Breast epithelium (tissue), 4 donors: ENCODE measurements around the gene CFHR2. TPM values are rescaled to one million over a fixed set of nuclear protein-coding genes. Genes with fewer than 3 reads are reported as not detected.
"Not testable (repeated sequence)": the region's sequence is repeated elsewhere in the genome, so short reads cannot be mapped to it uniquely, and the experiment has no call there.

Source experiments
- DNase-seq, 2 donors: peaks; one replicate each; pipeline ENCODE4 v3.0.0-alpha.2; 2019; ENCODE audit warnings: low spot score in 2 of 2
- H3K27ac ChIP-seq, 2 donors: fragments of 200-600 bp; sonication (generic) in 1 of 2; one replicate each; pipeline ENCODE4 v1.5.1; 2016 to 2019; ENCODE audit warnings: mild to moderate bottlenecking in 1 of 2
- H3K27me3 ChIP-seq, 2 donors: fragments of 200-600 bp; sonication (generic) in 1 of 2; one replicate each; pipeline versions ENCODE4 v1.5.1 to v1.6.0; 2017 to 2019; ENCODE audit warnings: control low read depth in 1 of 2, mild to moderate bottlenecking in 1 of 2
- H3K36me3 ChIP-seq: fragments of 200-600 bp; one replicate; pipeline ENCODE4 v1.5.1; 2019
- H3K4me1 ChIP-seq, 2 donors: fragments of 200-600 bp; sonication (generic); one replicate each; pipeline ENCODE4 v1.5.1; 2016 to 2019; ENCODE audit warnings: control low read depth in 1 of 2
- H3K4me3 ChIP-seq, 3 donors: fragments of 200-600 bp; sonication (generic); 1 replicate in 2 of 3; 2 replicates in 1 of 3; pipeline ENCODE4 v1.5.1; 2016 to 2019; ENCODE audit warnings: mild to moderate bottlenecking in 3 of 3, moderate library complexity in 2 of 3
- H3K9me3 ChIP-seq, 2 donors: fragments of 200-600 bp; sonication (generic) in 1 of 2; one replicate each; pipeline ENCODE4 v1.5.1; 2016 to 2019; ENCODE audit warnings: control low read depth in 1 of 2
- POLR2A ChIP-seq: fragments of 450-650 bp; IDR thresholded peaks from one replicate; pipeline ENCODE4 v1.6.1; 2016; ENCODE audit warnings: antibody characterized with exemption, mild to moderate bottlenecking, moderate library complexity
- POLR2AphosphoS5 ChIP-seq, 3 donors: sonication (generic); formaldehyde crosslinking; IDR thresholded peaks; one replicate each; pipeline ENCODE4 v1.6.1; 2017; ENCODE audit warnings: antibody characterized with exemption in 3 of 3
- intact Hi-C: fragments of 100-400 bp; cut with DNase I; formaldehyde crosslinking; loops from one replicate; pipeline ENCODE4 v1.15.1; 2023; ENCODE audit warnings: low total_unique reads
- total RNA-seq, 3 donors: library from RNA; depleted of rRNA; stranded (reverse); fragments of >200 nt; gene quantifications; one replicate each; pipeline ENCODE4 v1.1.0, GENCODE V29; 2016
- TF ChIP-seq, protein P1 (sequence below), 3 donors: fragments of 450-650 bp; IDR thresholded peaks; one replicate each; pipeline ENCODE4 v1.5.1; 2016 to 2017; ENCODE audit warnings: antibody characterized with exemption in 3 of 3, mild to moderate bottlenecking in 3 of 3, moderate library complexity in 3 of 3

The CFHR2 gene
- total RNA-seq, 3 donors from 2014 or later: not detected

DNA sequence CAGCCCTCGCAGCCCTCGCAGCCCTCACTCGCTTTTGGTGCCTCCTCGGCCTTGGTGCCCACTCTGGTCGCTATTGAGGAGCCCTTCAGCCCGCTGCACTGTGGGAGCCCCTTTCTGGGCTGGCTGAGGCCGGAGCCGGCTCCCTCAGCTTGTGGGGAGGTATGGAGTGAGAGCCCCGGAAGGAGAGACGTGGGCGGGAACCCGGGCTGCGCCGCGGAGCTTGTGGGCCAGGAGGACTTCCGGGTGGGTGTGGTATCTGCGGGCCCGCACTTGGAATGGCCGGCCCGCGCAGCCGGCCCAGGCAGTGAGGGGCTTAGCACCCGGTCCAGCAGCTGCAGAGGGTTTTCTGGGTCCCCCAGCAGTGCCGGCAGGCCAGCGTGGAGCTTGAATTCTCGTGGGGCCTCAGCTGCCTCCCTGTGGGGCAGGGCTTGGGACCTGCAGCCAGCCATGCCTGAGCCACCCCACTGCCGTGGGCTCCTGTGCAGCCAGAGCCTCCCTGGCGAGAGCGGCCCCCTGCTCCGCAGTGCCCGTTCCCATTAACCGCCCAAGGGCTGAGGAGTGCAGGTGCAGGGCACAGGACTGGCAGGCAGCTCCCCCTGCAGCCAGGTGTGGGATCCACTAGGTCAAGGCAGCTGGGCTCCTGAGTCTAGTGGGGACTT is 9.9 kb upstream of the CFHR2 start:
- H3K4me3 ChIP-seq: no peak overlapping the region
- no peak for DNase-seq
- intact Hi-C loops: no loop called here

DNA sequence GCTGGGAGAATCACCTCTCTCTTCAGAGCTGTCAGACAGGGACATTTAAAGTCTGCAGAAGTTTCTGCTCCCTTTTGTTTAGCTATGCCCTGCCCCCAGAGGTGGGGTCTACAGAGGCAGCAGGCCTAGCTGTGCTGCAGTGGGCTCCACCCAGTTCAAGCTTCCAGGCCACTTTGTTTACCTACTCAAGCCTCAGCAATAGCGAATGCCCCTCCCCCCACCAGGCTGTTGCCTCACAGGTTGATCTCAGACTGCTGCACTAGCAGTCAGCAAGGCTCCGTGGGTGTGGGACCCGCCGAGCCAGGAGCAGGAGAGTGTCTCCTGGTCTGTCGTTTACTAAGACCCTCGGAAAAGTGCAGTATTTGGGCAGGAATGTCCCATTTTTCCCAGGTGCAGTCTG is 2.1 kb upstream of the CFHR2 start:
- H3K27ac ChIP-seq, H3K4me3 ChIP-seq, intact Hi-C loops, DNase-seq, H3K4me1 ChIP-seq, H3K36me3 ChIP-seq, H3K27me3 ChIP-seq, H3K9me3 ChIP-seq: not testable (repeated sequence)

More for the DNA sequence above, 9.9 kb upstream of the CFHR2 start:
- H3K27ac ChIP-seq: no peak overlapping the region
- no peaks in the 10 kb centered on the region for H3K36me3 ChIP-seq
- TF ChIP-seq POLR2AphosphoS5 (IDR thresholded peaks at IDR 0.05) (no peak), POLR2A (no peak)
- TF ChIP-seq, protein P1, sequence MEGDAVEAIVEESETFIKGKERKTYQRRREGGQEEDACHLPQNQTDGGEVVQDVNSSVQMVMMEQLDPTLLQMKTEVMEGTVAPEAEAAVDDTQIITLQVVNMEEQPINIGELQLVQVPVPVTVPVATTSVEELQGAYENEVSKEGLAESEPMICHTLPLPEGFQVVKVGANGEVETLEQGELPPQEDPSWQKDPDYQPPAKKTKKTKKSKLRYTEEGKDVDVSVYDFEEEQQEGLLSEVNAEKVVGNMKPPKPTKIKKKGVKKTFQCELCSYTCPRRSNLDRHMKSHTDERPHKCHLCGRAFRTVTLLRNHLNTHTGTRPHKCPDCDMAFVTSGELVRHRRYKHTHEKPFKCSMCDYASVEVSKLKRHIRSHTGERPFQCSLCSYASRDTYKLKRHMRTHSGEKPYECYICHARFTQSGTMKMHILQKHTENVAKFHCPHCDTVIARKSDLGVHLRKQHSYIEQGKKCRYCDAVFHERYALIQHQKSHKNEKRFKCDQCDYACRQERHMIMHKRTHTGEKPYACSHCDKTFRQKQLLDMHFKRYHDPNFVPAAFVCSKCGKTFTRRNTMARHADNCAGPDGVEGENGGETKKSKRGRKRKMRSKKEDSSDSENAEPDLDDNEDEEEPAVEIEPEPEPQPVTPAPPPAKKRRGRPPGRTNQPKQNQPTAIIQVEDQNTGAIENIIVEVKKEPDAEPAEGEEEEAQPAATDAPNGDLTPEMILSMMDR (IDR thresholded peaks at IDR 0.05): no peak
- H3K9me3 ChIP-seq: no peaks in the 10 kb centered on the region
- no peaks in the 10 kb centered on the region for H3K27me3 ChIP-seq
- no peaks in the 10 kb centered on the region for H3K4me1 ChIP-seq

DNA sequence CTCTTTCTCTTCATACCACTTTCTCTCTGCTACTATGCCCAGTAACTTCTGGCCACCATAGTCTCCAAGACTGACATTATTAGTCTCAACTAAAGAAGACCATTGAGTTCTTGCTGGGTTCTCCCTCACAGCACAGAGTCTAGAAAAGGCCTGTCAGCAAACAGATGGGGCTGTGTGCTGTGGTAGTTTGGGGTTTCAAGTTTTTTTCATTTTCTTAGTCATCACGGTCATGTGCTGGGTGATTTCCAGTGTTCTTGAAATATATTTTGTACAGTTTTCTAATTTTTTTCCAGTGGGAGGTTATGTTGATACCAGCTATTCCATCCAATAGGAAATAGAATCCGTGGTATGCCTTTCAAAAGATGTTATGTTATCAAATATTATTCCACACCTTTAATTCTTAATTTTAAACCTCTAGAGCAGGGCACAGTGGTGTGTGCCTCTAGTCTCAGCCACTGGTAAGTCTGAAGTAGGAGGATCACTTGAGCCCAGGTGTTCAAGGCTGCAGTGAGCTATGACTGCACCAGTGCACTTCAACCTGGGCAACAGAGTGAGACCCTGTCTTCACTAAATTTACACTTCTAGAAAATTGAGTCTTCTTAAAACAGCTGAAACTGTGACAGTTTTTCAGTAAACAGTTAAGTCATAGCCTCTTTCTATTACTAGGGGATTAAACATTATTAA is 8.3 kb downstream of the CFHR2 start:
- Histone ChIP-seq H3K4me3 (no peak overlapping the region), H3K36me3 (no peaks in the 10 kb centered on the region), H3K27ac (no peak overlapping the region), H3K4me1 (no peaks in the 10 kb centered on the region), H3K27me3 (no peaks in the 10 kb centered on the region), H3K9me3 (peaks cover 0 to 4% of the 10 kb centered on the region in 2 donors)
- intact Hi-C loops: no loop called here
- TF ChIP-seq POLR2A (no peak), POLR2AphosphoS5 (IDR thresholded peaks at IDR 0.05) (no peak)
- TF ChIP-seq, protein P1 (IDR thresholded peaks at IDR 0.05): no peak
- no peak for DNase-seq

DNA sequence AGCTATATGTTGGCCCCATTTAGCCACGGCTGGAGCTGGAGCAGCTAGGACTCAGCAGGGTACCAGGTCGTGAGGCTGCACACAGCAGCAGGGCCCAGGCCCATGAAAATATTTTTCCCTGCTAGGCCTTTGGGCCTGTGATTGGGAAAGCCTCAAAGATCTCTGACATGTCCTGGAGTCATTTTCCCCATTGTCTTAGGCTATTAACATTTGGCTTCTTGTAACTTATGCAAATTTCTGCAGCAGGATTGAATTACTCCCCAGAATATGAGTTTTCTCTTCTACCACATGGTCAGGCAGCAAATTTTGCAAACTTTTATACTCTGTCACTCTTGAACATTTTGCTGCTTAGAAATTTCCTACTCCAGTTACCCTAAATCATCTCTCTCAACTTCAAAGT is 11.2 kb downstream of the CFHR2 start:
- TF ChIP-seq POLR2A: no peak
- TF ChIP-seq, protein P1 (IDR thresholded peaks at IDR 0.05): no peak
- TF ChIP-seq POLR2AphosphoS5 (IDR thresholded peaks at IDR 0.05): no peak
- H3K36me3 ChIP-seq: no peaks in the 10 kb centered on the region
- no peak overlapping the region for H3K4me3 ChIP-seq
- intact Hi-C loops: no loop called here
- H3K27me3 ChIP-seq: no peaks in the 10 kb centered on the region
- H3K9me3 ChIP-seq: peaks cover 0 to 4% of the 10 kb centered on the region in 2 donors
- no peak overlapping the region for H3K27ac ChIP-seq
- no peak for DNase-seq
- H3K4me1 ChIP-seq: no peaks in the 10 kb centered on the region

DNA sequence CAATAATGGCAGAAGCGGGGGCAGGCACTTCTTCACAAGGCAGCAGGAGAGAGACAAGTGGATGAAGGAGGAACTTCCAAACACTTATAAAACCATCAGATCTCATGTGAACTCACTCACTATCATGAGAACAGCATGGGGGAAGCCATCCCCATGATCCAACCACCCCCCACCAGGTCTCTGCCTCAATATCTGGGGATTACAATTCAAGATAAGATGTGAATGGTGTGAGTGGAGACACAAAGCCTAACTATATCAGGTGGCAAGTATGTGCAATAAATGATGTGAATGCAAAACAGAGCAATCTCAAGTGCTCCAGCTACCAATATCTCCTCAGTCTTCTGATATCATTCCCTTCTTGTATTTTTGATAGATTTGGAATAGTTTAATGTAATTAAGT is 12.4 kb downstream of the CFHR2 start:
- Histone ChIP-seq H3K4me3 (no peak overlapping the region), H3K36me3 (no peaks in the 10 kb centered on the region), H3K27me3 (no peaks in the 10 kb centered on the region), H3K9me3 (peaks cover 0 to 4% of the 10 kb centered on the region in 2 donors), H3K27ac (no peak overlapping the region), H3K4me1 (no peaks in the 10 kb centered on the region)
- TF ChIP-seq POLR2AphosphoS5 (IDR thresholded peaks at IDR 0.05) (no peak), POLR2A (no peak)
- intact Hi-C loops: no loop called here
- DNase-seq: no peak

DNA sequence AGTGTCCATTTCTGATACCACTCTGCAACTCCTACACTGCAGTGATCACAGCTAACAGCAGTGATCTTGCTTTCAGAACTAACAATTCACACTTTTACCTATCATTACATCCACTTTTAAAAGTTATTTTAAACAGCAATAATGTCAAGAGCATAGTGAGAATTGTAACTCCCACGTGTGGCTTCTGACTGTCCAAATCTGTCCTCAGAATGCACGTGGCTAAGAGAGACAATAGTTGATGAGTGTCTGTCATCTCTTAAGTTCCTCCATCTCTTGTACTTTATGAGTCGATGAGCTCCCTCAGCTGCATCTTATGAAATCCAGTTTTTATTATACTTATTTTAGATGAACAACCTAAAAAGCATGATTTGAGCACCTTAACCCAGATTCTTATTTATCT is 17.3 kb downstream of the CFHR2 start:
- H3K4me3 ChIP-seq: no peak overlapping the region
- peaks cover 0 to 3% of the 10 kb centered on the region in 2 donors for H3K9me3 ChIP-seq
- H3K36me3 ChIP-seq: no peaks in the 10 kb centered on the region
- no peaks in the 10 kb centered on the region for H3K27me3 ChIP-seq
- H3K4me1 ChIP-seq: no peaks in the 10 kb centered on the region
- TF ChIP-seq, protein P1 (IDR thresholded peaks at IDR 0.05): no peak
- TF ChIP-seq POLR2AphosphoS5 (IDR thresholded peaks at IDR 0.05) (no peak), POLR2A (no peak)
- DNase-seq: no peak
- H3K27ac ChIP-seq: no peak overlapping the region
- intact Hi-C loops: no loop called here
